NCI-H2196 treated with DMSO at 0.1 percent for 48 hours (cell line): Measurements from ENCODE around the gene TLE5.
"Not testable (repeated sequence)": the region's sequence is repeated elsewhere in the genome, so short reads cannot be mapped to it uniquely, and the experiment has no call there.

Experiments used
- DNase-seq: peaks from one replicate; lab custom pipeline; 2025; ENCODE audit not compliant: unreplicated experiment; lab: John Stamatoyannopoulos, UW

TLE5 gene

DNA sequence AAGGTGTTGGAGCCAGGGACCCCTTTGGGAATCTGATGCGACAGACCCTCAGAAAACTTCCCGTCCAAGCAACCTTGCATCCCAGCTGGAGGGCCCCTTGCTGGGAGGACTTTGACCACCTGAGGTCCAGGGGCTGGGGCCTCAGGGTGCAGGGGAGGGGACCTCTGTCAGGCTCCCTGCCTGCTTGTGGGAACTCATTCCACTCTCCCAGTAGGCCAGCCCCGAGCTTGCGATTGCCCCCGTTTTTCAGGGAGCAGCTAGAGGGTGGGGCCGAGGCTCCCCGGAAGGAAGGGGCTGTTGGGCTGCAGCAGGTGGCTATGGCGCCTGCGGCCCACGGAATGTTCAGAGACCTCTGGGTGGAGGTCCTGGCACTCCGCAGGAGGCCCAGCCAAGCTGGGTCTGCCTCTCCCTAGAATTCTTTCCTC is 34.6 kb upstream of the TLE5 start:
- no peak for DNase-seq

GRCh38 chr19:3096267-3096901 is 34.1 kb upstream of the TLE5 start:
- no peak for DNase-seq

DNA sequence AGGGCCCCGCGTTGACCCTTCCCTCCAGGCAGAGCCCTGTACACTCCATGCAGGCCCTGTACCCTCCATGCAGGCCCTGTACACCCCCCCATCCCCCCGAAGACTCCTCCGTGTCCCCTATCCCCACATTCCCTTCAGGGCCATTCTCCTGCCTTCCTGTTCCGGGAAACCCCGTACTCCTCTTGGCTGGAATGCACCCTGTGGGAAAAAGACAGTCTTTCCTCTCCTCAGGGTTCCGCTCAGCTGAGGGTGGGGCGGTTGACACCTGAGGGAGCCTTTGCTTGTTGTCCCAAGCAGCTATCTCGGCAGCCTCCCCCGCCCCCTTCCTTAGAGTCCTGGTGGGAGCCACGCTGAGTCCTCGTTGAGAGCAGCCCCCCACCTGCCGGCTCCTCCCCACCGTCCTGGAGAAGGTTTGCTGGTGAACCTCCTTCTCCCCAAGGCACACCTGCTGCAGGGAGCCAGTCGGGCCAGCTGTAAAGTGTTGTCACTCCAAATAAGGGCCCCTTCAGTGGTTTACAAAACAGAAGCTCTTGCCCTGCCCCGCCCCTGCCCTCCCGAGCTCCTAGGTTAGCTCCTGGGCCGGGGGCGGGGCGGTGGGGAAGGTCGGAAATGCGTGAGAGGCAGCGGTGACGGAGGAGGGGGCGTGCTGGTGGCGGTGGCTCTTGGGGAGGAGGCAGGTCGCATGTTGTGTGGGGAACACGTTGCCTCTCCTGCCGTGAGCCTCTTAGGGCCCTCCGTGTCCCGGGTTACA is 33.3 kb upstream of the TLE5 start:
- DNase-seq, result no peak

GRCh38 chr19:3094601-3095440 is 32.5 kb upstream of the TLE5 start:
- no peak for DNase-seq

GRCh38 chr19:3089299-3089855 is 27.1 kb upstream of the TLE5 start:
- DNase-seq, result not testable (repeated sequence)

- no peak for DNase-seq
Measured at GRCh38 chr19:3087769-3088168, 25.5 kb upstream of the TLE5 start.

- no peak for DNase-seq
Measured at GRCh38 chr19:3084943-3085342, 22.6 kb upstream of the TLE5 start.

GRCh38 chr19:3083964-3084363 is 21.7 kb upstream of the TLE5 start:
- no peak for DNase-seq

DNA sequence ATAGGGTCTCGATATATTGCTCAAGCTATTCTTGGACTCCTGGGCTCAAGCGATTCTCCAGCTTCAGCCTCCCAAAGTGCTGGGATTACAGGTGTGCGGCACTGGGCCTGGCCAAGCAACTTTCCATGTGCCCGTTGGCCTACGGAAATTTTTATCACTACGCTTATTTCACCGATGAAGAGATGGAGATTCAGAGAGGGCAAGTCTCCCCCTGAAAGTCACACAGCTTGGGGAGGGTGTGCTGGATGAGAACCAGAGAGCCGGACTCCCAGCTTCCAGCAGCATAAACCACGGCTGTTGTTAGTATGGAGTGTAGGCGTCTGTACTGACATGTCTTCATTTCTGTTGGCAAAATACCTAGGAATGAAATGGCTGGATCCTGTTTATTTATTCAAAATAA is 20.0 kb upstream of the TLE5 start:
- DNase-seq, result no peak

DNA sequence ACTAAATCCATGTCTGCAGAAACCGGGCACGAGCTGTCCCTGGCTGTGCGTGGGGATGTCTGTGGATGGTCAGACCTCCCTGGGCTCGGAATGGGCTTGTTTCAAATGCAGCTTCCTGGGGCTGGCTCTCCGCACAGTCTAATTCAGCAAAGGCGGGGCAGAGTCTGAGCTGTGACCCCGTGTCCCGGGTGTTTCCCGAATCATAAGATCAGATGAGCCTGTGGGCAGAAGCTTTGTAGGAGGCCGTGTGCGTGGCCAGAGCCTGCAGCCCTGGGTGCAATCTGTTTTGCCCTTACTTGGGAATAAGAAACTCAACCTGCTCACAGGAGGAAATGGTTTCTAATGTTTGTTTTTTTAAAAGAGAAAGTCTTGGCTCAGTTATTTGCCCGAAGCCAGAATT is 18.0 kb upstream of the TLE5 start:
- no peak for DNase-seq

DNA sequence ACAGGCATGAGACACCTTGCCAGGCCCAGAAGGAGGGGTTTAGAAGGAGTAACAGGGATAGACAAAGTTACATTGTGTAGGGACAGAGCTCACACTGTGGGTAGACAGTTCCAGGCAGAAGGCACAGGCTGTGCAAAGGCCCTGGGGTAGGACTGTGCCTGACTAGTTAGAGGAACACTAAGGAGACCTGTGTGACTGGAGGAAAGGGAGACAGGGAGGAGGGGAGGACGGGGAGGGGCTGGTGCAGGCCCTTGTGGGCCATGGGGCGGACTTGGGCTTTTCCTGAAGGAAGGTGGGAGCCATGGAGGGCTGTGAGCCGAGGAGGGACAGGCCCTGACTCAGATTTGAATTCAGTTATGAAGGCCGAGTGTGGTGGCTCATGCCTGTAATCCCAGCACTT is 17.3 kb upstream of the TLE5 start:
- no peak for DNase-seq

GRCh38 chr19:3075605-3076431 is 13.5 kb upstream of the TLE5 start:
- DNase-seq, result peak; percentile 27

DNA sequence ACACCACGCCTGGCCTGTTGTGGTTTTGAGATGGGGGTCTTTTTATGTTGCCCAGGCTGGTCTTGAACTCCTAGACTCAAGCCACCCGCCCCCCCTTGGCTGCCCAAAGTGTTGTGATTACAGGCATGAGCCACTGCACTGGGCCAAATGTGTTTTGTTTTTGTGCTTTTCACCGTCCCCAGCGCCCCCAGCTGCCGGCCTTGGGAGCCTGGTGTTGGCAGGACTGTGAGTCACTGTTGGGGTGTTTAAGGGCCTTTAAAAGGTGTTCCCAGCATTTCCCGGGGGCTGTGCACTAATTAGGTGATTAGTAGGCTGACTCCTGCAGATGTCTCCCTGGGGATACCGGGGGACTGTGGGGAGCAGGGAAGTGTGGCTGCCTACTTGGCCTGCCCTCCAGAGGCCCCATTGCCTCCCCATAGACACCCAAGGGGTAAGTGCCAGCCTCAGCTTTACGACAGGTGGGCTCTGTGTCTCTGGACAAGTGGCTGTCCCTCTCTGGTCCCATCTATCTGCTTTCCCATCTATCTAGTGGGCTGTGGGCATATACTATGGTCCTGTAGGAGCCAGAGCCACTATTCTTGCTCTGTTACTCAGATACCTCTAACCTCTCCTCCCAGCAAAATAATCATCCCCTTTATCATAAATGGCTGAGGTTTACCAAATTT is 11.8 kb upstream of the TLE5 start:
- DNase-seq, result no peak

DNA sequence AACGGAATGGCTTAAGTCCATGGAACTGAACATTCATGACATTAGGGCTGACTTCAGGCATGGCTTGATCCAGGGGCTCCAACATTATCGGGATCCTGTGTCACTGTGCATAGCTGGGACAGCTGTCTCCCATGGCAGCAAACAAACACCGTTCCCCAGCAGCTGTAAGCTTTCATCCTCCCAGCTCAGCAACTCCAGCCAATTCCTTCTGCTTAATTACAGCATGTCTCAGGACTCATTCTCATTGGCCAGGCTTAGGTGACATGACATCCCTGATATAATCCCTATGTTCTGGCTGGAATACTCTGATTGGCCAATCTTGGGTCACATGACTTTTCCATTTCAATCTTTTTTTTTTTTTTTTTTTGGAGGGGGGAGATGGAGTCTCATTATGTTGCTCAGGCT is 10.9 kb upstream of the TLE5 start:
- peak; percentile 88 for DNase-seq

- DNase-seq, result no peak
Measured at GRCh38 chr19:3071768-3072167, 9.5 kb upstream of the TLE5 start.

GRCh38 chr19:3068071-3068470 is 5.8 kb upstream of the TLE5 start:
- DNase-seq, result no peak

GRCh38 chr19:3067563-3067962 is 5.3 kb upstream of the TLE5 start:
- DNase-seq, result no peak

GRCh38 chr19:3066482-3067049 is 4.3 kb upstream of the TLE5 start:
- no peak for DNase-seq

GRCh38 chr19:3065675-3066357 is 3.5 kb upstream of the TLE5 start:
- peak; percentile 73 for DNase-seq
